Loucy (cell line): ENCODE results near the gene MYL12A.

Experiments
- EZH2phosphoT487 ChIP-seq: fragments of 200-600 bp; IDR thresholded peaks from 2 replicates; pipeline ENCODE4 v1.6.1; 2018; ENCODE audit warnings: antibody characterized with exemption, mild to moderate bottlenecking, moderate library complexity, borderline replicate concordance
- TF ChIP-seq, protein P1 (sequence below): fragments of 200-600 bp; sonication (generic); conservative IDR thresholded peaks from 2 replicates; pipeline ENCODE4 v1.5.1; 2014; ENCODE audit warnings: mild to moderate bottlenecking, antibody characterized with exemption, low read length

DNA sequence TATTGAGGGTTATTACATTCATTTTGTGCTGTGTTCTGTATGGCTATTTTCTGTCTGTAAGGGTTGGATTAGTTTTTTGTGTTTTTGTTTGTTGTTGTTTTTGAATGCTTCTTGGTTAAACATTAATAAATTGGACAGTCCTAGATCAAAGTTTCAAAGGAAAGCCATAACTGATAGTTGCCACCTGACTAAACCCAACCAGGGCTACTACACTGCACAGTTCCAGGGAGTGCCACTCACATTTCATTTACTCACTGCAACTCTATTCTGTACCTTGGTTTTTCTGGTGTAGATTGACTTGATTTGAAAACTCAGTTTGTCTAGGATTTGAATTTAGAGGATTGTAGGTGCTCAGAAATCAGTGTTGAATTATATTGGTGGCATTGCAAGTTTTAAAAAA is 20.7 kb downstream of the MYL12A start:
- TF ChIP-seq, protein P1, sequence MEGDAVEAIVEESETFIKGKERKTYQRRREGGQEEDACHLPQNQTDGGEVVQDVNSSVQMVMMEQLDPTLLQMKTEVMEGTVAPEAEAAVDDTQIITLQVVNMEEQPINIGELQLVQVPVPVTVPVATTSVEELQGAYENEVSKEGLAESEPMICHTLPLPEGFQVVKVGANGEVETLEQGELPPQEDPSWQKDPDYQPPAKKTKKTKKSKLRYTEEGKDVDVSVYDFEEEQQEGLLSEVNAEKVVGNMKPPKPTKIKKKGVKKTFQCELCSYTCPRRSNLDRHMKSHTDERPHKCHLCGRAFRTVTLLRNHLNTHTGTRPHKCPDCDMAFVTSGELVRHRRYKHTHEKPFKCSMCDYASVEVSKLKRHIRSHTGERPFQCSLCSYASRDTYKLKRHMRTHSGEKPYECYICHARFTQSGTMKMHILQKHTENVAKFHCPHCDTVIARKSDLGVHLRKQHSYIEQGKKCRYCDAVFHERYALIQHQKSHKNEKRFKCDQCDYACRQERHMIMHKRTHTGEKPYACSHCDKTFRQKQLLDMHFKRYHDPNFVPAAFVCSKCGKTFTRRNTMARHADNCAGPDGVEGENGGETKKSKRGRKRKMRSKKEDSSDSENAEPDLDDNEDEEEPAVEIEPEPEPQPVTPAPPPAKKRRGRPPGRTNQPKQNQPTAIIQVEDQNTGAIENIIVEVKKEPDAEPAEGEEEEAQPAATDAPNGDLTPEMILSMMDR = no peak
- no peak for TF ChIP-seq EZH2phosphoT487
